Hepatocyte (in vitro differentiated cells): ENCODE measurements around the gene IGFL1.
"Not testable (repeated sequence)": the region's sequence is repeated elsewhere in the genome, so short reads cannot be mapped to it uniquely, and the experiment has no call there.

Experiments used
- CTCF ChIP-seq: fragments of 200-600 bp; sonication (generic); IDR thresholded peaks from 2 replicates; pipeline ENCODE4 v1.5.1; 2016; ENCODE audit warnings: antibody characterized with exemption, mild to moderate bottlenecking; ENCODE audit not compliant: poor library complexity
- EZH2phosphoT487 ChIP-seq: fragments of 200-600 bp; sonication (generic); IDR thresholded peaks from one replicate; pipeline ENCODE4 v1.6.1; 2018; ENCODE audit warnings: antibody characterized with exemption, mild to moderate bottlenecking, low read depth, moderate library complexity; ENCODE audit not compliant: unreplicated experiment, severe bottlenecking

GRCh38 chr19:46261501-46261900, 32.0 kb downstream of the IGFL1 start:
- not testable (repeated sequence) for TF ChIP-seq CTCF, EZH2phosphoT487
